ENCODE data around the gene PARP6.
A peak's percentile ranks its signal among the peaks of the same experiment; 100 is the strongest.

Gene PARP6

GRCh38 chr15:72236381-72237003, 35.9 kb downstream of the PARP6 start:
- FAIRE-seq (no peak), DNase-seq (ENCODE audit: insufficient read length, low spot score) (no peak)
- TF ChIP-seq POLR2AphosphoS5 (IDR thresholded peaks at IDR 0.05; ENCODE audit: low read depth, low read length) (no peak), PAX5 (IDR thresholded peaks at IDR 0.05; ENCODE audit: insufficient read depth, low read length, severe bottlenecking) (no peak), SPI1 (IDR thresholded peaks at IDR 0.05; ENCODE audit: low read depth, low read length) (no peak), POLR2A (IDR thresholded peaks at IDR 0.05; ENCODE audit: low read depth, low read length) (no peak), POU2F2 (IDR thresholded peaks at IDR 0.05; ENCODE audit: low read depth, low read length) (no peak), TAF1 (IDR thresholded peaks at IDR 0.05; ENCODE audit: low read depth, low read length) (no peak)

GRCh38 chr15:72235298-72235697, 37.1 kb downstream of the PARP6 start:
- FAIRE-seq, result no peak
- no peak for DNase-seq (ENCODE audit: insufficient read length, low spot score)
- TF ChIP-seq POLR2AphosphoS5 (IDR thresholded peaks at IDR 0.05; ENCODE audit: low read depth, low read length) (no peak), SPI1 (IDR thresholded peaks at IDR 0.05; ENCODE audit: low read depth, low read length) (no peak), POU2F2 (IDR thresholded peaks at IDR 0.05; ENCODE audit: low read depth, low read length) (no peak), PAX5 (IDR thresholded peaks at IDR 0.05; ENCODE audit: insufficient read depth, low read length, severe bottlenecking) (no peak), POLR2A (IDR thresholded peaks at IDR 0.05; ENCODE audit: low read depth, low read length) (no peak), TAF1 (IDR thresholded peaks at IDR 0.05; ENCODE audit: low read depth, low read length) (no peak)

- no peak for DNase-seq (ENCODE audit: insufficient read length, low spot score)
- no peak for FAIRE-seq
- TF ChIP-seq SPI1 (IDR thresholded peaks at IDR 0.05; ENCODE audit: low read depth, low read length) (peak; percentile 19; the same call in 1 of the 2 replicates), PAX5 (IDR thresholded peaks at IDR 0.05; ENCODE audit: insufficient read depth, low read length, severe bottlenecking) (no peak), POLR2A (IDR thresholded peaks at IDR 0.05; ENCODE audit: low read depth, low read length) (no peak)
Observed at GRCh38 chr15:72233769-72234168, 38.6 kb downstream of the PARP6 start.

GRCh38 chr15:72231833-72232478, 40.4 kb downstream of the PARP6 start:
- no peak for DNase-seq (ENCODE audit: insufficient read length, low spot score)
- TF ChIP-seq PAX5 (IDR thresholded peaks at IDR 0.05; ENCODE audit: insufficient read depth, low read length, severe bottlenecking), result no peak
- TF ChIP-seq POU2F2 (IDR thresholded peaks at IDR 0.05; ENCODE audit: low read depth, low read length), result no peak
- no peak for TF ChIP-seq SPI1 (IDR thresholded peaks at IDR 0.05; ENCODE audit: low read depth, low read length)
- no peak for TF ChIP-seq POLR2AphosphoS5 (IDR thresholded peaks at IDR 0.05; ENCODE audit: low read depth, low read length)
- TF ChIP-seq POLR2A (IDR thresholded peaks at IDR 0.05; ENCODE audit: low read depth, low read length), result no peak
- FAIRE-seq, result peak; percentile 55

- TF ChIP-seq POLR2A (IDR thresholded peaks at IDR 0.05; ENCODE audit: low read depth, low read length) (peak; percentile 99), TAF1 (IDR thresholded peaks at IDR 0.05; ENCODE audit: low read depth, low read length) (peak; percentile 99), SPI1 (IDR thresholded peaks at IDR 0.05; ENCODE audit: low read depth, low read length) (peak; percentile 39; the same call in 1 of the 2 replicates), PAX5 (IDR thresholded peaks at IDR 0.05; ENCODE audit: insufficient read depth, low read length, severe bottlenecking) (no peak), POLR2AphosphoS5 (IDR thresholded peaks at IDR 0.05; ENCODE audit: low read depth, low read length) (peak; percentile 99), POU2F2 (IDR thresholded peaks at IDR 0.05; ENCODE audit: low read depth, low read length) (peak; percentile 94)
- peak; percentile 78 for FAIRE-seq
- DNase-seq (ENCODE audit: insufficient read length, low spot score), result peak; percentile 80
Observed at GRCh38 chr15:72231066-72231832, 41.1 kb downstream of the PARP6 start, which contains the start of gene PKM. Gene PKM (minus strand): TSS chr15:72231190. CDS start chr15:72219097, 12,093 bp downstream.

- TF ChIP-seq POLR2A (IDR thresholded peaks at IDR 0.05; ENCODE audit: low read depth, low read length) (no peak), PAX5 (IDR thresholded peaks at IDR 0.05; ENCODE audit: insufficient read depth, low read length, severe bottlenecking) (peak; percentile 75), POLR2AphosphoS5 (IDR thresholded peaks at IDR 0.05; ENCODE audit: low read depth, low read length) (no peak), POU2F2 (IDR thresholded peaks at IDR 0.05; ENCODE audit: low read depth, low read length) (no peak), TAF1 (IDR thresholded peaks at IDR 0.05; ENCODE audit: low read depth, low read length) (peak; percentile 58), SPI1 (IDR thresholded peaks at IDR 0.05; ENCODE audit: low read depth, low read length) (0 out of 2 replicates have a peak, but pooled peaks have one; percentile 38)
- FAIRE-seq (peak; percentile 59), DNase-seq (ENCODE audit: insufficient read length, low spot score) (peak; percentile 35)
Observed at GRCh38 chr15:72230197-72231065, 41.9 kb downstream of the PARP6 start.

- FAIRE-seq, result no peak
- TF ChIP-seq SPI1 (IDR thresholded peaks at IDR 0.05; ENCODE audit: low read depth, low read length) (no peak), PAX5 (IDR thresholded peaks at IDR 0.05; ENCODE audit: insufficient read depth, low read length, severe bottlenecking) (no peak), POU2F2 (IDR thresholded peaks at IDR 0.05; ENCODE audit: low read depth, low read length) (no peak), POLR2AphosphoS5 (IDR thresholded peaks at IDR 0.05; ENCODE audit: low read depth, low read length) (no peak), POLR2A (IDR thresholded peaks at IDR 0.05; ENCODE audit: low read depth, low read length) (no peak), TAF1 (IDR thresholded peaks at IDR 0.05; ENCODE audit: low read depth, low read length) (no peak)
- DNase-seq (ENCODE audit: insufficient read length, low spot score), result no peak
Observed at GRCh38 chr15:72229947-72230196, 42.5 kb downstream of the PARP6 start.

- no peak for FAIRE-seq
Observed at GRCh38 chr15:72229076-72229946, 43.0 kb downstream of the PARP6 start.

More at GRCh38 chr15:72229076-72229946, 43.0 kb downstream of the PARP6 start:
- peak; percentile 59; the same call in 1 of the 2 replicates for TF ChIP-seq TAF1 (IDR thresholded peaks at IDR 0.05; ENCODE audit: low read depth, low read length)
- TF ChIP-seq POU2F2 (IDR thresholded peaks at IDR 0.05; ENCODE audit: low read depth, low read length), result no peak
- no peak for TF ChIP-seq PAX5 (IDR thresholded peaks at IDR 0.05; ENCODE audit: insufficient read depth, low read length, severe bottlenecking)
- TF ChIP-seq POLR2A (IDR thresholded peaks at IDR 0.05; ENCODE audit: low read depth, low read length), result peak; percentile 81
- no peak for DNase-seq (ENCODE audit: insufficient read length, low spot score)
